ENCODE results near the gene NCR3LG1.
"Not testable (repeated sequence)": the region's sequence is repeated elsewhere in the genome, so short reads cannot be mapped to it uniquely, and the experiment has no call there.

Gene NCR3LG1

GRCh38 chr11:17423533-17424310 lies 72.1 kb downstream of the NCR3LG1 start:
- no peak for TF ChIP-seq CTCF (IDR thresholded peaks at IDR 0.05; ENCODE audit: control insufficient read depth, insufficient read depth, low read depth, low read length, missing control alignments)
- no peak for DNase-seq (ENCODE audit: low read depth)
- H3K4me3 ChIP-seq (ENCODE audit: control insufficient read depth, low read depth, low read length): no peak overlapping the region

- not testable (repeated sequence) for H3K4me3 ChIP-seq (ENCODE audit: control insufficient read depth, low read depth, low read length); DNase-seq (ENCODE audit: low read depth)
Observed at GRCh38 chr11:17426233-17426632, 74.6 kb downstream of the NCR3LG1 start.
